Endothelial cell (in vitro differentiated cells): ENCODE measurements around the gene DDX6. TPM values are rescaled to one million over a fixed set of nuclear protein-coding genes. Genes with fewer than 3 reads are reported as not detected.
A peak's percentile ranks its signal among the peaks of the same experiment; 100 is the strongest.

ENCODE experiments used
- DNase-seq: peaks from one replicate; pipeline ENCODE4 v3.0.0; 2021; ENCODE audit warnings: low spot score
- H3K27ac Mint-ChIP-seq: one replicate; pipeline ENCODE4 v1.8.0; 2021; ENCODE audit warnings: mixed read lengths, inconsistent platforms; ENCODE audit not compliant: unreplicated experiment
- H3K27me3 Mint-ChIP-seq: one replicate; pipeline ENCODE4 v1.8.0; 2021; ENCODE audit warnings: mild to moderate bottlenecking, moderate library complexity, mixed read lengths, inconsistent platforms; ENCODE audit not compliant: unreplicated experiment
- H3K36me3 Mint-ChIP-seq: one replicate; pipeline ENCODE4 v1.8.0; 2021; ENCODE audit warnings: mild to moderate bottlenecking, low read depth, mixed read lengths, inconsistent platforms; ENCODE audit not compliant: unreplicated experiment
- H3K4me1 Mint-ChIP-seq: one replicate; pipeline ENCODE4 v1.8.0; 2021; ENCODE audit warnings: mild to moderate bottlenecking, mixed read lengths, inconsistent platforms; ENCODE audit not compliant: unreplicated experiment
- H3K4me3 Mint-ChIP-seq: one replicate; pipeline ENCODE4 v1.8.0; 2021; ENCODE audit warnings: mild to moderate bottlenecking, mixed read lengths, inconsistent platforms; ENCODE audit not compliant: unreplicated experiment
- H3K9me3 Mint-ChIP-seq: one replicate; pipeline ENCODE4 v1.8.0; 2021; ENCODE audit warnings: mixed read lengths, inconsistent platforms; ENCODE audit not compliant: unreplicated experiment
- CTCF ChIP-seq: fragments of 200-600 bp; sonication (generic); IDR thresholded peaks from one replicate; pipeline ENCODE4 v1.5.0; 2021; ENCODE audit warnings: antibody characterized with exemption; ENCODE audit not compliant: unreplicated experiment
- long read RNA-seq: library from polyadenylated mRNA; unstranded; transcript quantifications from one replicate; pipeline ENCODE4 v2.0.0, GENCODE V29; 2020; ENCODE audit not compliant: unreplicated experiment
- total RNA-seq: library from RNA; stranded (reverse); fragmentation: NEBNext Ultra II Directional; extraction: Animal tissue kit (Norgen Biotek cat#: 25700); gene quantifications from one replicate; pipeline ENCODE4 v1.2.1, GENCODE V29; 2021; ENCODE audit not compliant: unreplicated experiment

Gene DDX6
- 165 TPM for total RNA-seq
- long read RNA-seq, full-length matches to known transcripts = 10 of 15 reads
- long read RNA-seq, partial matches to known transcripts = 1 of 15 reads
- long read RNA-seq, other reads (novel, unspliced or antisense) = 4 of 15 reads

- peaks cover 10% of the 10 kb centered on the region for H3K27me3 Mint-ChIP-seq
- peak within 1 kb of the TSS; percentile 99 for H3K27ac Mint-ChIP-seq
- H3K36me3 Mint-ChIP-seq = peaks cover 4% of the 10 kb centered on the region
- no peaks in the 10 kb centered on the region for H3K9me3 Mint-ChIP-seq
- no peak for TF ChIP-seq CTCF
- H3K4me1 Mint-ChIP-seq = peaks cover 10% of the 10 kb centered on the region
- peak within 1 kb of the TSS; percentile 99 for H3K4me3 Mint-ChIP-seq
- DNase-seq = peak; percentile 92
Measured at GRCh38 chr11:118791111-118791960, at the start of gene DDX6. Gene DDX6 (minus strand): TSS chr11:118791164. CDS start chr11:118786251, 4,913 bp downstream.

GRCh38 chr11:118838905-118839553 lies 48.1 kb upstream of the DDX6 start:
- DNase-seq = no peak
- H3K36me3 Mint-ChIP-seq = no peaks in the 10 kb centered on the region
- H3K4me3 Mint-ChIP-seq = no peak overlapping the region
- peaks cover 1% of the 10 kb centered on the region for H3K27me3 Mint-ChIP-seq
- H3K27ac Mint-ChIP-seq = no peak overlapping the region
- no peak for TF ChIP-seq CTCF
- H3K9me3 Mint-ChIP-seq = no peaks in the 10 kb centered on the region
- no peaks in the 10 kb centered on the region for H3K4me1 Mint-ChIP-seq

GRCh38 chr11:118837868-118838267 lies 46.9 kb upstream of the DDX6 start:
- TF ChIP-seq CTCF = no peak
- Mint-ChIP-seq H3K27ac (peak overlapping the region; percentile 21), H3K9me3 (no peaks in the 10 kb centered on the region), H3K4me1 (no peaks in the 10 kb centered on the region), H3K27me3 (peaks cover 1% of the 10 kb centered on the region), H3K36me3 (no peaks in the 10 kb centered on the region), H3K4me3 (no peak overlapping the region)
- no peak for DNase-seq

- Mint-ChIP-seq H3K9me3 (no peaks in the 10 kb centered on the region), H3K4me1 (no peaks in the 10 kb centered on the region), H3K36me3 (no peaks in the 10 kb centered on the region), H3K27me3 (peaks cover 1% of the 10 kb centered on the region), H3K4me3 (no peak overlapping the region), H3K27ac (no peak overlapping the region)
- DNase-seq = no peak
- TF ChIP-seq CTCF = no peak
Measured at GRCh38 chr11:118834427-118835028, 43.6 kb upstream of the DDX6 start.
